ENCODE results near the gene ATG7.

- no peak for TF ChIP-seq CTCF (IDR thresholded peaks at IDR 0.05; ENCODE audit: low read depth, low read length)
- no peak for TF ChIP-seq MYC (IDR thresholded peaks at IDR 0.05; ENCODE audit: low read depth, low read length)
- TF ChIP-seq POLR2A (IDR thresholded peaks at IDR 0.05; ENCODE audit: extremely low read depth, insufficient read length), result no peak
Measured at GRCh38 chr3:11544412-11545181, 272.4 kb downstream of the ATG7 start.

Data from NB4 (cell line).